Activated naive CD4-positive, alpha-beta T cell treated with anti-CD3 and anti-CD28 coated beads, Interleukin-2, amount 50 U/mL, for 72 hours (primary cell): ENCODE data around the gene TMEM98. TPM values are rescaled to one million over a fixed set of nuclear protein-coding genes. Genes with fewer than 3 reads are reported as not detected.
"Not testable (repeated sequence)": the region's sequence is repeated elsewhere in the genome, so short reads cannot be mapped to it uniquely, and the experiment has no call there.

ENCODE experiments used
- ATAC-seq, 2 donors: fragments of 150-1000 bp; cut with Tn5 transposase; 2 replicates each; pipeline ENCODE4 v1.10.0; 2021; ENCODE audit warnings: mild to moderate bottlenecking in 2 of 2, moderate library complexity in 2 of 2
- DNase-seq, 2 donors: peaks; one replicate each; pipeline ENCODE4 v3.0.0; 2021 to 2022; ENCODE audit warnings: low spot score in 2 of 2
- H3K27ac Mint-ChIP-seq, 2 donors: one replicate each; pipeline ENCODE4 v1.8.0; 2022; ENCODE audit warnings: mild to moderate bottlenecking in 2 of 2, mixed read lengths in 2 of 2
- H3K36me3 Mint-ChIP-seq, 2 donors: one replicate each; pipeline ENCODE4 v1.8.0; 2022; ENCODE audit warnings: mixed read lengths in 2 of 2
- H3K9me3 Mint-ChIP-seq, 2 donors: one replicate each; pipeline ENCODE4 v1.8.0; 2022; ENCODE audit warnings: mixed read lengths in 2 of 2
- total RNA-seq, 2 donors: library from RNA; stranded (reverse); gene quantifications; one replicate each; pipeline ENCODE4 v1.2.3, GENCODE V29; 2022

TMEM98 gene
- total RNA-seq, result not detected

GRCh38 chr17:32927724-32928585, at the start of gene TMEM98:
Gene TMEM98, plus strand, starts transcription at chr17:32928153. Its CDS starts 3,376 bp downstream, at chr17:32931529.
- Mint-ChIP-seq H3K27ac (no peak within 1 kb of the TSS), H3K9me3 (no peaks in the 10 kb centered on the region), H3K36me3 (no peaks in the 10 kb centered on the region)
- ATAC-seq (peak in 1 of 2 donors; percentile 53), DNase-seq (peak in 1 of 2 donors; percentile 12)

- no peak for ATAC-seq
- no peaks in the 10 kb centered on the region for H3K9me3 Mint-ChIP-seq
- peaks cover 0 to 6% of the 10 kb centered on the region in 2 donors for H3K36me3 Mint-ChIP-seq
- no peak overlapping the region for H3K27ac Mint-ChIP-seq
- DNase-seq, result no peak
Observed at GRCh38 chr17:32878211-32878610, 49.7 kb upstream of the TMEM98 start.

- H3K36me3 Mint-ChIP-seq, result peaks cover 0 to 6% of the 10 kb centered on the region in 2 donors
- ATAC-seq (no peak), DNase-seq (no peak)
- no peaks in the 10 kb centered on the region for H3K9me3 Mint-ChIP-seq
- H3K27ac Mint-ChIP-seq, result no peak overlapping the region
Observed at GRCh38 chr17:32879134-32879533, 48.8 kb upstream of the TMEM98 start.

- DNase-seq, result no peak
- no peaks in the 10 kb centered on the region for H3K9me3 Mint-ChIP-seq
- H3K27ac Mint-ChIP-seq, result no peak overlapping the region
- no peak for ATAC-seq
- H3K36me3 Mint-ChIP-seq, result peaks cover 0 to 4% of the 10 kb centered on the region in 2 donors
Observed at GRCh38 chr17:32880671-32881453, 47.1 kb upstream of the TMEM98 start.

GRCh38 chr17:32882029-32882428, 45.9 kb upstream of the TMEM98 start:
- no peak for DNase-seq
- no peak for ATAC-seq
- Mint-ChIP-seq H3K9me3 (no peaks in the 10 kb centered on the region), H3K27ac (no peak overlapping the region), H3K36me3 (no peaks in the 10 kb centered on the region)

GRCh38 chr17:32882734-32883133, 45.2 kb upstream of the TMEM98 start:
- H3K36me3 Mint-ChIP-seq, result no peaks in the 10 kb centered on the region
- no peak for DNase-seq
- peak; percentile 85 to 98 for ATAC-seq
- H3K9me3 Mint-ChIP-seq, result no peaks in the 10 kb centered on the region
- no peak overlapping the region for H3K27ac Mint-ChIP-seq

- H3K27ac Mint-ChIP-seq, ATAC-seq, DNase-seq, H3K9me3 Mint-ChIP-seq, H3K36me3 Mint-ChIP-seq: not testable (repeated sequence)
Observed at GRCh38 chr17:32886951-32887350, 41.0 kb upstream of the TMEM98 start.

GRCh38 chr17:32887410-32887809, 40.5 kb upstream of the TMEM98 start:
- not testable (repeated sequence) for H3K36me3 Mint-ChIP-seq, DNase-seq, ATAC-seq, H3K9me3 Mint-ChIP-seq, H3K27ac Mint-ChIP-seq

- DNase-seq, result no peak
- Mint-ChIP-seq H3K27ac (no peak overlapping the region), H3K9me3 (no peaks in the 10 kb centered on the region), H3K36me3 (no peaks in the 10 kb centered on the region)
- ATAC-seq, result no peak
Observed at GRCh38 chr17:32894245-32894644, 33.7 kb upstream of the TMEM98 start.

- H3K27ac Mint-ChIP-seq, result no peak overlapping the region
- no peak for ATAC-seq
- DNase-seq, result no peak
- no peaks in the 10 kb centered on the region for H3K36me3 Mint-ChIP-seq
- no peaks in the 10 kb centered on the region for H3K9me3 Mint-ChIP-seq
Observed at GRCh38 chr17:32896647-32897258, 31.2 kb upstream of the TMEM98 start.

- DNase-seq (no peak), ATAC-seq (no peak)
- no peaks in the 10 kb centered on the region for H3K36me3 Mint-ChIP-seq
- H3K9me3 Mint-ChIP-seq, result no peaks in the 10 kb centered on the region
- H3K27ac Mint-ChIP-seq, result no peak overlapping the region
Observed at GRCh38 chr17:32899236-32900013, 28.5 kb upstream of the TMEM98 start.

- DNase-seq (no peak), ATAC-seq (no peak)
- H3K9me3 Mint-ChIP-seq, result no peaks in the 10 kb centered on the region
- no peaks in the 10 kb centered on the region for H3K36me3 Mint-ChIP-seq
- no peak overlapping the region for H3K27ac Mint-ChIP-seq
Observed at GRCh38 chr17:32901743-32902142, 26.2 kb upstream of the TMEM98 start.

GRCh38 chr17:32903774-32904673, 23.9 kb upstream of the TMEM98 start:
- H3K36me3 Mint-ChIP-seq, result no peaks in the 10 kb centered on the region
- peak; percentile 96 to 99 for ATAC-seq
- H3K9me3 Mint-ChIP-seq, result no peaks in the 10 kb centered on the region
- no peak overlapping the region for H3K27ac Mint-ChIP-seq
- DNase-seq, result peak in 1 of 2 donors; percentile 35

GRCh38 chr17:32904891-32905290, 23.1 kb upstream of the TMEM98 start:
- Mint-ChIP-seq H3K9me3 (no peaks in the 10 kb centered on the region), H3K27ac (no peak overlapping the region), H3K36me3 (no peaks in the 10 kb centered on the region)
- no peak for DNase-seq
- ATAC-seq, result no peak

- DNase-seq (no peak), ATAC-seq (no peak)
- H3K27ac Mint-ChIP-seq, result no peak overlapping the region
- H3K9me3 Mint-ChIP-seq, result no peaks in the 10 kb centered on the region
- H3K36me3 Mint-ChIP-seq, result no peaks in the 10 kb centered on the region
Observed at GRCh38 chr17:32907583-32907982, 20.4 kb upstream of the TMEM98 start.
